SK-N-SH (cell line): ENCODE results near the gene GJD4. TPM values are rescaled to one million over a fixed set of nuclear protein-coding genes. Genes with fewer than 3 reads are reported as not detected.
A peak's percentile ranks its signal among the peaks of the same experiment; 100 is the strongest.

Source experiments
- CTCF ChIA-PET: fragments of 300-600, 350-600 bp; formaldehyde crosslinking; extraction: SDS; loops from one replicate; lab custom pipeline; 2021; lab: Yijun Ruan, JAX
- POLR2A ChIA-PET: fragments of 350-600 bp; sonication (Branson Sonifier 250); formaldehyde crosslinking; extraction: SDS; loops from one replicate; lab custom pipeline; 2020; ENCODE audit warnings: antibody characterized with exemption, inconsistent platforms; lab: Yijun Ruan, JAX
- DNase-seq: peaks from one replicate; pipeline ENCODE4 v3.0.0; 2012
- H2AFZ ChIP-seq: fragments of 200-600 bp; sonication (generic); 2 replicates; pipeline ENCODE4 v1.8.1; 2016; ENCODE audit warnings: antibody characterized with exemption, mild to moderate bottlenecking, low read depth
- H3F3A ChIP-seq: fragments of 200-600 bp; sonication (generic); replicated peaks from 2 replicates; pipeline ENCODE3; 2016; ENCODE audit warnings: antibody characterized with exemption, mild to moderate bottlenecking; ENCODE audit not compliant: insufficient read depth
- H3K27ac ChIP-seq, 2 experiments: fragments of 200-500 bp in 1 of 2; fragments of 200-600 bp in 1 of 2; sonication (Bioruptor generic) in 1 of 2; sonication (generic), shearing (Covaris generic) in 1 of 2; 2 replicates each; pipeline versions ENCODE4 v1.5.1 to v1.6.1; 2014 to 2016; ENCODE audit warnings: low read depth in 2 of 2, inconsistent platforms in 1 of 2, low read length in 1 of 2, mild to moderate bottlenecking in 1 of 2, mixed read lengths in 1 of 2
- H3K27me3 ChIP-seq: fragments of 200-600 bp; sonication (generic), shearing (Covaris generic); 2 replicates; pipeline ENCODE4 v1.6.1; 2016; ENCODE audit warnings: mixed run types; ENCODE audit not compliant: insufficient read depth
- H3K36me3 ChIP-seq, 2 experiments: fragments of 200-500 bp in 1 of 2; fragments of 200-600 bp in 1 of 2; sonication (Bioruptor generic) in 1 of 2; sonication (generic) in 1 of 2; replicated peaks in 1 of 2; 2 replicates each; pipeline versions ENCODE3 to v1.5.1; 2014 to 2016; ENCODE audit warnings: low read length in 1 of 2, mild to moderate bottlenecking in 1 of 2; ENCODE audit not compliant: insufficient read depth in 2 of 2, control insufficient read depth in 1 of 2
- H3K4me1 ChIP-seq, 2 experiments: fragments of 200-500 bp in 1 of 2; fragments of 200-600 bp in 1 of 2; sonication (Bioruptor generic) in 1 of 2; sonication (generic), shearing (Covaris generic) in 1 of 2; 2 replicates each; pipeline versions ENCODE4 v1.5.1 to v1.6.1; 2014 to 2016; ENCODE audit warnings: low read depth in 1 of 2, low read length in 1 of 2, mixed run types in 1 of 2; ENCODE audit not compliant: insufficient read depth in 2 of 2, control insufficient read depth in 1 of 2
- H3K4me2 ChIP-seq: fragments of 200-600 bp; sonication (generic), shearing (Covaris generic); 2 replicates; pipeline ENCODE4 v1.6.1; 2017; ENCODE audit warnings: mixed run types
- H3K4me3 ChIP-seq, 2 experiments: fragments of 200-500 bp in 1 of 2; fragments of 200-600 bp in 1 of 2; sonication (Bioruptor generic) in 1 of 2; sonication (generic), shearing (Covaris generic) in 1 of 2; 2 replicates each; pipeline versions ENCODE4 v1.5.1 to v1.8.1; 2014 to 2016; ENCODE audit warnings: low read depth in 2 of 2, inconsistent platforms in 1 of 2, low read length in 1 of 2, mild to moderate bottlenecking in 1 of 2, mixed read lengths in 1 of 2, moderate library complexity in 1 of 2
- H3K79me2 ChIP-seq: fragments of 200-600 bp; sonication (generic); 2 replicates; pipeline ENCODE4 v1.8.1; 2017; ENCODE audit warnings: mild to moderate bottlenecking; ENCODE audit not compliant: insufficient read depth
- H3K9ac ChIP-seq: fragments of 200-600 bp; sonication (generic); 2 replicates; pipeline ENCODE4 v1.6.1; 2017; ENCODE audit warnings: mixed run types
- H3K9me2 ChIP-seq: fragments of 200-600 bp; sonication (generic); 2 replicates; pipeline ENCODE4 v1.6.1; 2017; ENCODE audit warnings: mixed run types
- H3K9me3 ChIP-seq: fragments of 200-600 bp; sonication (generic); 2 replicates; pipeline ENCODE4 v1.6.1; 2017; ENCODE audit warnings: mixed run types, mild to moderate bottlenecking, moderate library complexity
- H4K20me1 ChIP-seq: fragments of 200-600 bp; sonication (generic); 2 replicates; pipeline ENCODE4 v1.6.1; 2017; ENCODE audit warnings: mild to moderate bottlenecking, mixed run types; ENCODE audit not compliant: insufficient read depth
- CHD2 ChIP-seq: fragments of 150-350 bp; IDR thresholded peaks from 2 replicates; pipeline ENCODE4 v1.6.1; 2018; ENCODE audit warnings: low read length; ENCODE audit not compliant: partially characterized antibody
- ELF1 ChIP-seq: IDR thresholded peaks from 2 replicates; pipeline ENCODE4 v1.4.0; 2012
- FOXJ3 ChIP-seq: sonication (generic); formaldehyde crosslinking; IDR thresholded peaks from 2 replicates; pipeline ENCODE4 v1.5.1; 2020; ENCODE audit warnings: mild to moderate bottlenecking, missing genetic modification reagents
- FOXM1 ChIP-seq: IDR thresholded peaks from 2 replicates; pipeline ENCODE4 v1.4.0; 2012; ENCODE audit warnings: low read depth, mild to moderate bottlenecking
- GATA2 ChIP-seq: sonication (generic); formaldehyde crosslinking; IDR thresholded peaks from 2 replicates; pipeline ENCODE4 v1.5.0; 2020; ENCODE audit warnings: mild to moderate bottlenecking, missing genetic modification reagents
- MEF2A ChIP-seq: IDR thresholded peaks from 2 replicates; pipeline ENCODE4 v1.4.0; 2012; ENCODE audit warnings: low read depth, borderline replicate concordance
- NRF1 ChIP-seq: IDR thresholded peaks from 2 replicates; pipeline ENCODE4 v1.6.1; 2012; ENCODE audit warnings: low read depth, mild to moderate bottlenecking, low read length
- RAD21 ChIP-seq: IDR thresholded peaks from 2 replicates; pipeline ENCODE4 v1.6.1; 2012; ENCODE audit warnings: mild to moderate bottlenecking, low read length
- RFX5 ChIP-seq: IDR thresholded peaks from 2 replicates; pipeline ENCODE4 v1.6.1; 2012; ENCODE audit warnings: mild to moderate bottlenecking, improper control_type of control experiment, low read length
- RXRA ChIP-seq: IDR thresholded peaks from 2 replicates; pipeline ENCODE4 v1.4.0; 2012; ENCODE audit warnings: low read depth, mild to moderate bottlenecking, borderline replicate concordance
- SMC3 ChIP-seq: IDR thresholded peaks from 2 replicates; pipeline ENCODE4 v1.6.1; 2012; ENCODE audit warnings: low read depth, low read length, improper control_type of control experiment
- YY1 ChIP-seq: IDR thresholded peaks from 2 replicates; pipeline ENCODE4 v1.4.0; 2012; ENCODE audit warnings: low read depth, mild to moderate bottlenecking
- ZBTB33 ChIP-seq: IDR thresholded peaks from 2 replicates; pipeline ENCODE4 v1.4.0; 2012; ENCODE audit warnings: low read depth, borderline replicate concordance
- WGBS: methylation state at CpG from one replicate; pipeline ENCODE4 v1.1.6; 2017; ENCODE audit warnings: low lambda C conversion rate; 5-methylcytosine and 5-hydroxymethylcytosine counted together
- polyA plus RNA-seq, 3 experiments: library from polyadenylated mRNA; depleted of rRNA; stranded (reverse); fragments of >200 nt; gene quantifications; 2 replicates each; pipeline ENCODE4 v1.2.3, GENCODE V29; 2012
- TF ChIP-seq, protein P1 (sequence below): fragments of 200-600 bp; sonication (generic); IDR thresholded peaks from 2 replicates; pipeline ENCODE4 v1.6.1; 2017; ENCODE audit warnings: antibody characterized with exemption, mild to moderate bottlenecking, moderate library complexity

The GJD4 gene
- polyA plus RNA-seq, 1 of the 3 experiments (the other 2 are of a cell fraction), result not detected

DNA sequence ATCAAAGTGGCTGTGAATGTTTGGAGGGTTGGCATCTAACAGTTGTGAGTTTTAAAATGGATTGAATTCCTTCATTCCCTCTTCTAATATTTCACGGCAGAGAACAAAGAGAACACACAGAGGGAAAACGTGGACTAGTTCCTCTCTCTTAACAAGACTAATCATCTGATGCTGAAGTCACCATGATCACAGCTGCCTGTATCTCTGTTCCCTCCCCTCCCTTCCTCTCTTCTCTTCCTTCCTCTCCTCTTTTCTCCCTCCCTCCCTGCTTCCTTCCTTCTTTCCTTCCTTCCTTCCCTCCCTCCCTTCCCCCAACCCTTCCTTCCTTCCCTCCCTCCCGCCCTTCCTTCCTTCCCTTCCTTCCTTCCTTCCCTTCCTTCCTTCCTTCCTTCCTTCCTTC is 10.0 kb upstream of the GJD4 start (continued):
- TF ChIP-seq RXRA, result no peak
- no peak for TF ChIP-seq YY1
- TF ChIP-seq MEF2A, result no peak
- TF ChIP-seq ELF1, result no peak
- TF ChIP-seq FOXM1, result no peak
- TF ChIP-seq GATA2 (CRISPR knock-in tag), result no peak
- no peak for TF ChIP-seq FOXJ3 (CRISPR knock-in tag)
- no peak for TF ChIP-seq ZBTB33
- TF ChIP-seq, all 33 proteins: peak for 0

DNA sequence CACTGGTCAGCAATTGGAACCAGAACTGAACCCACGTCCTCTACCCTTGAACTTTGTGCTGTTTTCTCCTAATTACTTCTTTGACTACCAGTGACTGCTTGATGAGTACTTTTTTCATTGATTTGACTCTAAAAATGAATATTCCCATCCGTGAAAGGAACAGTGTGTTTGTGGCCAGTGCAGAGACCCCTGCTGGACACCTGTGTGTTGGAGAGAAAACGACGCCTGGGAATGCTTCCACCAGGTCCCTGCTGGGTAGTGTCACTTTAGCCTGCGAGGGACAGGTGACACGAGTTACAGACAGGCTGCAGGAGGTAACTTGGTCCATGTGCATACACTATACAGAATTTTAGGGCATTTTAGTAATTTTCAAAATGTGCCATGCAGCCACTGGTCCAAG is 6.8 kb upstream of the GJD4 start:
- POLR2A ChIA-PET, result no interaction called here
- Histone ChIP-seq H4K20me1 (no peaks in the 10 kb centered on the region), H3K4me3 (no peak overlapping the region), H3K27me3 (no peaks in the 10 kb centered on the region), H3K4me1 (no peaks in the 10 kb centered on the region; a peak in 1 of 4 replicates), H3K9me2 (no peaks in the 10 kb centered on the region), H3K27ac (no peak overlapping the region), H3K79me2 (no peaks in the 10 kb centered on the region), H3K4me2 (no peak overlapping the region), H2AFZ (no peak overlapping the region), H3K36me3 (no peaks in the 10 kb centered on the region), H3K9me3 (no peaks in the 10 kb centered on the region), H3F3A (no peaks in the 10 kb centered on the region), H3K9ac (no peak overlapping the region)
- WGBS, result 17% methylated on average over 6 of the region's 6 CpGs
- CTCF ChIA-PET, result interaction anchor here (0.8 to 1.4 kb wide), 2 partner anchors 8 to 35 kb away, joined by 3 read pairs; no protein-coding TSS in a partner anchor
- TF ChIP-seq RFX5 (no peak), CHD2 (no peak), MEF2A (no peak), NRF1 (no peak), RAD21 (peak; percentile 50), SMC3 (peak; percentile 47; the same call in 1 of the 2 replicates)
- TF ChIP-seq, protein P1, sequence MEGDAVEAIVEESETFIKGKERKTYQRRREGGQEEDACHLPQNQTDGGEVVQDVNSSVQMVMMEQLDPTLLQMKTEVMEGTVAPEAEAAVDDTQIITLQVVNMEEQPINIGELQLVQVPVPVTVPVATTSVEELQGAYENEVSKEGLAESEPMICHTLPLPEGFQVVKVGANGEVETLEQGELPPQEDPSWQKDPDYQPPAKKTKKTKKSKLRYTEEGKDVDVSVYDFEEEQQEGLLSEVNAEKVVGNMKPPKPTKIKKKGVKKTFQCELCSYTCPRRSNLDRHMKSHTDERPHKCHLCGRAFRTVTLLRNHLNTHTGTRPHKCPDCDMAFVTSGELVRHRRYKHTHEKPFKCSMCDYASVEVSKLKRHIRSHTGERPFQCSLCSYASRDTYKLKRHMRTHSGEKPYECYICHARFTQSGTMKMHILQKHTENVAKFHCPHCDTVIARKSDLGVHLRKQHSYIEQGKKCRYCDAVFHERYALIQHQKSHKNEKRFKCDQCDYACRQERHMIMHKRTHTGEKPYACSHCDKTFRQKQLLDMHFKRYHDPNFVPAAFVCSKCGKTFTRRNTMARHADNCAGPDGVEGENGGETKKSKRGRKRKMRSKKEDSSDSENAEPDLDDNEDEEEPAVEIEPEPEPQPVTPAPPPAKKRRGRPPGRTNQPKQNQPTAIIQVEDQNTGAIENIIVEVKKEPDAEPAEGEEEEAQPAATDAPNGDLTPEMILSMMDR, result peak; percentile 47
- peak; percentile 35 for DNase-seq
